ENCODE measurements around the gene ANKRD12. TPM values are rescaled to one million over a fixed set of nuclear protein-coding genes. Genes with fewer than 3 reads are reported as not detected.

The ANKRD12 gene
- total RNA-seq, 8 experiments from 2014 or later = 18.5 to 48.5 (median 35.9) TPM

DNA sequence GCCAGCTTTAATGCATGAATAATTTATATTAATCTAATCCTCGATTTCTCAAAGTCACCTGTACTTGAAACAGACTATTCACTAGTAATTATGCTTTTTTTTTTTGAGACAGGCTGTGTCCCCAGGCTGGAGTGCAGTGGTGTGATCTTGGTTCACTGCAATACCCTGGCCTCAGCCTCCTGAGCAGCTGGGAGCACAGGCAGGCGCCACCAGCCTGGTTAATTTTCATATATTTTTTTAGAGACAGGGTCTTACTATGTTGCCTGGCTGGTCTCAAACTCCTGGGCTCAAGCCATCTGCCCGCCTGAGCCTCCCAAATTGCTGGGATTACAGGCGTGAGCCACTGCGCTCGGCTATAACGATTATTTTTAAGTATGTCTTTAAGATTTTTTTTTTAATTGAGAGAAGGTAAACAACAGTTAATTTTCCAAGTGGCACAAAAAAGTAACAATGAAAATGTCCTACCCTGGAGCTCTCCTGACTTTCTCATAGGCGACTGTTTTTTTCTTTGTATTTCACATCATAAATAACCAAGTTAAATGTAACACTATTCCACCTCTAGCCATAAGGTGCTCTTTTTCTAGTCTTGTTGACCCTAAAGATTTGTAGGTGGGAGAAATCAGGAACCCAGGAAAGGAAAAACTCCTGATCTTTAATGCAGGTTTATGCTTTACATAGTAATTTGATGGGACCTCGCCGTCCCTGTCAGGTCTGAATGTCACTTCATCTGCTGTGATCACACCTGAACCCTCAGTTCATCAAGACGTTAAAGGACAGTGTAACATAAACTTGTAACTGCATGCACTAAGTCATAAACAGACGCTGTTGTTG is 1.3 kb upstream of the ANKRD12 start:
- peak overlapping the region; percentile 56 to 98 (median 92) for H3K4me3 ChIP-seq
- H3K27ac ChIP-seq = peak overlapping the region; percentile 90
- no peak for ATAC-seq (replicated peaks in 6 of 8)
- in situ Hi-C loops (cut with MboI; ENCODE audit: low pct_unique_long_range_greater_than_20kb in 2 of 9, low sequenced_read_pairs in 9 of 9, unreplicated experiment in 9 of 9) = loop anchor here in 1 of 9 experiments (25.0 kb wide), 1 partner anchor 98 kb away; no protein-coding TSS in a partner anchor
- WGBS, 10 experiments = 21 to 75% (median 56%) methylated on average over 4 to 11 of the region's 12 CpGs
- H3K4me1 ChIP-seq (replicated peaks in 1 of 2) = peaks cover 9 to 27% of the 10 kb centered on the region in 2 donors

DNA sequence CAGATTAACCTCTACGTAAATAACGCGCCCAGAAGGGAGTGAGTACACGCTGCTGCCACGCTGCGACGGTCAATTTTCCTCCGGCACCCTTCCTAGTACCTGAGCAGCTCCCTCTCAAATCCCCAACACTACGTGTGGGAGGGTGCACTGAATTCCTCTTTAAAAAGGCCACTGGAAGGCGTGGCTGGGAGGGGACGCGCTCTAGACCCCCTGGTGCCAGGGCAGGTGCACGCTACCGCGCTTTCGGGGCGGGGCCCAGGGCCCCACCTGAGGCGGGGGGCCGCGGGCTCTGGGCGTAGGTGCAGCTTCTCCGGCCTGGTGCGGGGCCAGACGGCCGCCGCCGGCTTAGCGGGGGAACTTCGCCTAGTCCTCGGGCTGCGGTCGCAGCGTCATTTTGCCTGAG is 668 bp upstream of the ANKRD12 start:
- in situ Hi-C loops (cut with MboI; ENCODE audit: low pct_unique_long_range_greater_than_20kb in 2 of 9, low sequenced_read_pairs in 9 of 9, unreplicated experiment in 9 of 9) = loop anchor here in 1 of 9 experiments (25.0 kb wide), 1 partner anchor 99 kb away; no protein-coding TSS in a partner anchor

DNA sequence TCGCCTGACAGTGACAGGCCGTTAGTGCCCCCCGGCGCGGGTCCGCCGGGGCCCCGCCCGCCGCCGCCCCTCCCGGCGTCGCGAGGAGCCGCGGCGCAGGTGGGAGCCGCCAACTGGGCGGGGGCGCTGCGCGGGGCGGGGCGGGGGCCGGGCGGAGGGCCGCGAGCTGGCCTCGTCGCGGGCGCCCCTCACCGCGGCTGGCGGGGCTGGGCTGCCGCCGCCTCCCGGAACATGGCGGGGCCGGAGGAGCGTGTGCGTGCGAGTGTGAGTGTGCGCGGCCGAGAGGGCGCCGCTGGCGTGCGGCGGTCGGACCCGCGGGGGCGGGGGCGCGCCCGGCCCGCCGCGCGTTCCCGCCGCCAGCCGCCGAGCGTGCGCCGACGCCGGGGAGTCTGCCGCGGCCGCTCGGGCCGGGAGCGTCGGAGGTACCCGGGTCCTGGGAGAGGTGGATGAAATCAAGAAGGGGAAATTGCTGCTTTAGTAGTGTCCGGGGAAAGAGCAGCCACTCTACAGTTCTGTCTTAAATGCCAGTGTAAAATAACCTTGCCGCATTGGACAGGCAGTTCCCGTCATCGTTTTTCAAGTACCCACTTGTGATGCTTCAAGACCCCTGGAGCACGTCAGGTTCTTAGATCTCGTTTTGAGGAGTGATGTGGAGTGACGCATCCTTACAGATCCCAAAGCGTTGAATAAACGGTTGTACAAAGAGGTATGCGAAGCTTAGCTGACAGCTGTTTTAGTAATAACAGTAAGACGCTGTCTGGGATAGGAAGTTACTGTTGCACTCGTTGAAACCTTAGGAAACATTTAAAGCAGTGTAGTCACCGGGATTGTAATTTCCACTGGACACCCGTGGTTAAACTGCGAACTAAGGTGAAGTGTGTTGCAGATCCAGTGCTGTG is 836 bp downstream of the ANKRD12 start:
- Histone ChIP-seq H3K4me1 (replicated peaks in 1 of 2) (peaks cover 9 to 27% of the 10 kb centered on the region in 2 donors), H3K27ac (peak overlapping the region; percentile 90), H3K4me3 (peak overlapping the region; percentile 56 to 98 (median 92))
- peak; percentile 42 to 68 (median 62) for ATAC-seq (replicated peaks in 6 of 8)
- 0 to 14% (median 0%) methylated on average over 3 to 14 of the region's 95 CpGs; no CpG with 5 or more reads in 1 of the 10 experiments for WGBS, 10 experiments
- in situ Hi-C loops (cut with MboI; ENCODE audit: low pct_unique_long_range_greater_than_20kb in 2 of 9, low sequenced_read_pairs in 9 of 9, unreplicated experiment in 9 of 9) = loop anchor here in 1 of 9 experiments (25.0 kb wide), 1 partner anchor 100 kb away; no protein-coding TSS in a partner anchor

More for the DNA sequence above, 668 bp upstream of the ANKRD12 start:
- peak overlapping the region; percentile 56 to 98 (median 92) for H3K4me3 ChIP-seq
- H3K4me1 ChIP-seq (replicated peaks in 1 of 2) = peaks cover 9 to 27% of the 10 kb centered on the region in 2 donors
- ATAC-seq (replicated peaks in 6 of 8) = peak in 5 of 8 experiments; percentile 0 to 21 (median 3)
- WGBS, 10 experiments = 0 to 7% (median 0%) methylated on average over 3 to 4 of the region's 33 CpGs; no CpG with 5 or more reads in 6 of the 10 experiments
- H3K27ac ChIP-seq = peak overlapping the region; percentile 90

DNA sequence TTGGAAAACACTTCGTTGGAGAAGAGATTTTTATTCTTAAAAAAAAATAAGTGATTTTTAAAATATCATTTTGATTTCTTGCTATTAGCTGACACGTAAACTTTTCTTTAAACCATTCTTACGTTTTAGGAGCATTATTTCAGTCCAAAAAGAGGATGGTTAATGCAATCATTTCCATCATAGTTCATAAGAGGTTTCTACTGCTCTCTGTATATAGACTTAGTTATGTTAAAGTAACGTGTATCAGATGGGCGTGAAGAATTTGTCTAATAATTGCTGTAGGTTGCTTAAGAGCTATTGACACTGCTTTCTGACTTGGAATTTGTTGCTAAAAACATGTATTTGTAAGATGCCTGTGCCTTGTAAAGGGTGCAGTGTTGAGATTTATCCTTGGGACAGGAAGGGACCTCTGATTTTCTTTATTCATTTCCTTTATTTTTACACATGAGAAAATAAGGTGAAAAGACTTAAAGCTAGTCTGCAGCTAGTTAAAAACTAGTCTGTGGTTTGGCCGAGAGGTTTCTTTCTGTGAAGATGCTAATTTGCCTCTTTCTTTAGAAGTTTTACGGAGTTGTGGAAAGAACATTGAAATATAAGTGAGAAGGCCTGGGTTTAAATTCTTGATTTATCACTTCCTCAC is 2.9 kb downstream of the ANKRD12 start:
- ATAC-seq (replicated peaks in 6 of 8) = no peak
- WGBS, 10 experiments = 0 to 87% (median 55%) methylated on average over 2 to 7 of the region's 7 CpGs
- no peak overlapping the region for H3K4me3 ChIP-seq
- peaks cover 9 to 27% of the 10 kb centered on the region in 2 donors for H3K4me1 ChIP-seq (replicated peaks in 1 of 2)
- in situ Hi-C loops (cut with MboI; ENCODE audit: low pct_unique_long_range_greater_than_20kb in 2 of 9, low sequenced_read_pairs in 9 of 9, unreplicated experiment in 9 of 9) = loop anchor here in 1 of 9 experiments (25.0 kb wide), 1 partner anchor 102 kb away; no protein-coding TSS in a partner anchor
- H3K27ac ChIP-seq = no peak overlapping the region

DNA sequence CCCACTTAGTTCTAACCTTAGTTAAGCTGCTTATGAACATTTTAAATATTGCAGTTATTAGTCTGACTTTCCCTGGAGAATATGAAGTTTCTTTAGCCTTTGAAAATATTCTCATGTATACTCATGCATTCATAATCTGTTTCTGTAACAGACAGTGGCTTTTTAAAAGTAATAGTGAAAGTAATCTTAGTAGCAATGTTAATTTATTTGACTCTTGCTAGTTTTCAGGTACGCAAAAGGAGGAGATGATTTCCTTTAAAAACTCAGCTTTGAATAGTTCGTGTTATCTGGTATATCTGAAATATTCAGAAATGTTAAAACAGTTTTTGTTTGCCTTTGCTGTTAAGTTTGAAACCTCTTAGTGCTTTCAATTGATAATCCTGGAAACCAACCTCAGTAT is 3.8 kb downstream of the ANKRD12 start:
- H3K4me1 ChIP-seq (replicated peaks in 1 of 2) = peaks cover 9 to 23% of the 10 kb centered on the region in 2 donors
- ATAC-seq (replicated peaks in 6 of 8) = no peak
- no peak overlapping the region for H3K27ac ChIP-seq
- 7 to 100% (median 85%) methylated on average over 1 to 2 of the region's 2 CpGs; no CpG with 5 or more reads in 4 of the 10 experiments for WGBS, 10 experiments
- H3K4me3 ChIP-seq = no peak overlapping the region
- in situ Hi-C loops (cut with MboI; ENCODE audit: low pct_unique_long_range_greater_than_20kb in 2 of 9, low sequenced_read_pairs in 9 of 9, unreplicated experiment in 9 of 9) = loop anchor here in 1 of 9 experiments (25.0 kb wide), 1 partner anchor 103 kb away; no protein-coding TSS in a partner anchor

DNA sequence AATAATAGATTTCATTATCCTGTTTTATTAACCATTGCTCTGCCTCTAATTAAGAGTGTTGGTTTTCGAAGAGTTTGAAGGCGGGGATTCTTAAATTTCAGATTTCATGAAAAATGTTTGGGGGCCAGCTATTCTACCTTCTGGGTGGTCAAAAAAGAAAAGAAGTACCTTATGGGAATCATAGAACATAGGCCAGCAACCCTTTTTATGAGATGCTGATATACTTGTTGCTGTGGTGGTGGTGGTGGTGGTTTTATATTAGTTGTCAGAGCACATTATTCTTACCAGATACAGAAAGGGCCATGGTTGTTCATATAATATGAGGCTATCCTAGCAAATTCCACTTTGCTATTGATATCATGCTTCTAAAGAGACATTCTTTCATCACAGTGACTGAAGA is 4.4 kb downstream of the ANKRD12 start:
- in situ Hi-C loops (cut with MboI; ENCODE audit: low pct_unique_long_range_greater_than_20kb in 2 of 9, low sequenced_read_pairs in 9 of 9, unreplicated experiment in 9 of 9) = loop anchor here in 1 of 9 experiments (25.0 kb wide), 1 partner anchor 104 kb away; no protein-coding TSS in a partner anchor
- 77 to 100% (median 100%) methylated on average over 1 to 2 of the region's 2 CpGs; no CpG with 5 or more reads in 2 of the 10 experiments for WGBS, 10 experiments
- H3K4me3 ChIP-seq = no peak overlapping the region
- no peak for ATAC-seq (replicated peaks in 6 of 8)
- H3K4me1 ChIP-seq (replicated peaks in 1 of 2) = peaks cover 9 to 22% of the 10 kb centered on the region in 2 donors
- no peak overlapping the region for H3K27ac ChIP-seq

DNA sequence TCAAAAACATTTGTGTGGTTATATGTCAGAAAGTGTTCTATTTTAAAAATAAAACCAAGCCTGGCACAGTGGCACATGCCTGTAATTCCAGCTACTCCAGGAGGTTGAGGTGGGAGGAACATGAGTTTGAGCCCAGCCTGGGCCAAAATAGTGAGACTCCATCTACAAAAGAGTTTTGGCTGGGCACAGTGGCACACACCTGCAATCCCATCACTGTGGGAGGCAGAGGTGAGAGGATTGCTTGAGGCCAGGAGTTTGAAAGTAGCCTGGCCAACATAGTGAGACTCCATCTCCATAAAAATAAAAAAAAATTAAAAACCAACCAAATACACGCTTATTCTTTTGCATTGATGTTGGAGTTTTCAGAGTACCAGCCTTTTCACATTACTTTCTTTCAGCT is 9.6 kb downstream of the ANKRD12 start:
- no peak for ATAC-seq (replicated peaks in 6 of 8)
- in situ Hi-C loops (cut with MboI; ENCODE audit: low pct_unique_long_range_greater_than_20kb in 2 of 9, low sequenced_read_pairs in 9 of 9, unreplicated experiment in 9 of 9) = loop anchor here in 1 of 9 experiments (25.0 kb wide), 1 partner anchor 109 kb away; no protein-coding TSS in a partner anchor
- no peak overlapping the region for H3K4me3 ChIP-seq
- no peak overlapping the region for H3K27ac ChIP-seq
- peaks cover 0 to 14% of the 10 kb centered on the region in 2 donors for H3K4me1 ChIP-seq (replicated peaks in 1 of 2)
- WGBS, 10 experiments = 63 to 100% (median 94%) methylated on average over 1 of the region's 1 CpG; no CpG with 5 or more reads in 4 of the 10 experiments

DNA sequence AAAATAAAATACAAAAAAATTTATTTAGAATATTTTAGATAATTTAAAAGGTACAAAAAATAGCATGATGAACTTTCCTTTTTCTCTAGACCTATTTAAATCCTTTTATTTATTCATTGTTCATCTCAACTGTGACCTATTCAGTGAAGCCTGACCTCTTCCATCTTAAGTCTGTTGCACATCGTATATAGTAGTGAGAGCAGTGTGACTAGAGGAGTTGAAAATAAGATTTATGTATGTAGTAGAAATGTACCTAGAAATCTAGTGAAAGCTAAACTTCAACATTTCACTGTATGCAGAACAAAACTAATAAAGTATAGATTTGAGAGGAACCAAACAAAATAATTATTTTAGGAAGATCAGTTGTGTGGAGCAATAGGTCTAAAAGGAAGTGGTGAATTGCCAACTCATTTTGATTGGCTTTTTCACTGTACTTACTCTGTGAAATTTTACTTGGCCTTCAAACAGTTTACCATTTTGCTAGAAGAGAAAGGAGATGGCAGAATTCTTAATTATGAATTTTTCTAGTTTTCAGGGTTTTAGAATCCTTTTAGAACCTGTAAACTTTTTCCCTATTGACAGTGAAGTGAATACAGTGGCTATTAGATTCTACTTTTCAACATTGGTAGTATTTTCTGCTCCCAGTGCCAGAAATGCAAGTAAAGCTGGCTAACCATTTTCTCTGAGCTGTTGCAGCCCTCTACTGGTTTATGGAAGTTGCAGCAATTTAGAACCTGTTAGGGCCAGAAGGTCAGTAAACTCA is 11.0 kb downstream of the ANKRD12 start:
- no peak overlapping the region for H3K4me3 ChIP-seq
- H3K4me1 ChIP-seq (replicated peaks in 1 of 2) = peaks cover 0 to 14% of the 10 kb centered on the region in 2 donors
- ATAC-seq (replicated peaks in 6 of 8) = peak in 6 of 8 experiments; percentile 32 to 89 (median 74)
- in situ Hi-C loops (cut with MboI; ENCODE audit: low pct_unique_long_range_greater_than_20kb in 2 of 9, low sequenced_read_pairs in 9 of 9, unreplicated experiment in 9 of 9) = loop anchor here in 1 of 9 experiments (25.0 kb wide), 1 partner anchor 110 kb away; no protein-coding TSS in a partner anchor
- no peak overlapping the region for H3K27ac ChIP-seq
- WGBS, 10 experiments = 0 to 67% (median 23%) methylated on average over 1 of the region's 1 CpG; no CpG with 5 or more reads in 2 of the 10 experiments

DNA sequence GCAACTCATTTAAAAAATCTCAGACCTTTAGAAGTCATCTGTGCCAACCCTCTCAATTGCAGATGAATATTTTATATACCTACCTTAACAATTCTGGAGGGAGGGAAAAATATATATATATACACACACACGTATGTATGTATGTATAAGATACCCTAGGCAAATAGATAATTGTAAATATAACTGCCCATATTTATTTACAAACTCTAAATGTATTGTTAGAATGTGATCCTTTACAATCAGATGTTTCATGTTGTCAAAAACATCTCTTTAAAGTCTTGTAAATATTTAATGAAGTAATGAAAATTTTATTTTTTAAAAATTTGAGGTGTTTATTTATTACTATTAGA is 11.6 kb downstream of the ANKRD12 start:
- WGBS, 10 experiments = 0 to 100% (median 59%) methylated on average over 1 of the region's 1 CpG; no CpG with 5 or more reads in 2 of the 10 experiments
- in situ Hi-C loops (cut with MboI; ENCODE audit: low pct_unique_long_range_greater_than_20kb in 2 of 9, low sequenced_read_pairs in 9 of 9, unreplicated experiment in 9 of 9) = loop anchor here in 1 of 9 experiments (25.0 kb wide), 1 partner anchor 111 kb away; no protein-coding TSS in a partner anchor

DNA sequence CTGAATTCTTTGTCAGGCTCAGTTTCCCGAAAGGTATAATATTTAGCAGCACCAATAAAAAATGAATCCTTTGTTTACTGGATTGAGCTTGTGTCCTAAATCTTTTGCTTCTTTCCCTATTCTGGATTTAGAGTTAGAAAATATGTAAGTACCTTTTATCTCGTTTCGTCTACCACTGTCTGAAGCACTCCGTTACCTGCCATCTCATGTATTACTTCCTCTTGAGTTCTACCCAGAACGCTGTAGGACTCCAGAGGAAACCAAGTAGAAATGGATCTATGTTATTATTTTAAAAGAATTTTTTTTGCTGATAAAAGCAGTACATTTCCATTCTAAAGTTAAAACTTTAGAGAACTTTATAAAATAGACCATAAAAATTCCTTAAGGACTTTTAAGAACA is 13.5 kb downstream of the ANKRD12 start:
- in situ Hi-C loops (cut with MboI; ENCODE audit: low pct_unique_long_range_greater_than_20kb in 2 of 9, low sequenced_read_pairs in 9 of 9, unreplicated experiment in 9 of 9) = no loop called here
- H3K4me3 ChIP-seq = no peak overlapping the region
- WGBS, 10 experiments = 85 to 100% (median 95%) methylated on average over 1 to 5 of the region's 5 CpGs

More for the DNA sequence above, 11.6 kb downstream of the ANKRD12 start:
- H3K4me1 ChIP-seq (replicated peaks in 1 of 2) = peaks cover 0 to 14% of the 10 kb centered on the region in 2 donors
- H3K4me3 ChIP-seq = no peak overlapping the region
- H3K27ac ChIP-seq = no peak overlapping the region
- ATAC-seq (replicated peaks in 6 of 8) = no peak

DNA sequence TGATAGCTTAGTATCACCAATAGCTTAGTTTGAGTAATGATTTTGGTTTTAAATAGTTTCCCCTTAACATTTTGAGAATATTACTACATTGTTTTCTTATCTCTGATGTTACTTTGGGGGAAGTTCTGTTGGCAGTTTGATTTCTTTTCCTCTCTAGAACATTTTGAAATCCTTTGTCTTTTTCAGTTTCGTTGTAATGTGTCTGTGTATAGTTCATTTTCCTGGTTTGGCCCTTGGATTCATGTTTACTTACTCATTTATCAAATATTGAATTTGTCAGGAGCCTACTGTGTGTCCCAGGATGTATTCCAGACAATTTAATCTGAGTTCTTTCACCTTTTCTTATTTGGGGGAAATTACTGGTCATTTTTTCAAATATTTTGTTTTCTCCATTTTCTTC is 16.7 kb downstream of the ANKRD12 start:
- in situ Hi-C loops (cut with MboI; ENCODE audit: low pct_unique_long_range_greater_than_20kb in 2 of 9, low sequenced_read_pairs in 9 of 9, unreplicated experiment in 9 of 9) = no loop called here
- Histone ChIP-seq H3K27ac (no peak overlapping the region), H3K4me1 (replicated peaks in 1 of 2) (peaks cover 0 to under 1% of the 10 kb centered on the region in 2 donors), H3K4me3 (no peak overlapping the region)
- 57 to 100% (median 100%) methylated on average over 1 of the region's 1 CpG for WGBS, 10 experiments
- no peak for ATAC-seq (replicated peaks in 6 of 8)

More for the DNA sequence above, 13.5 kb downstream of the ANKRD12 start:
- Histone ChIP-seq H3K27ac (no peak overlapping the region), H3K4me1 (replicated peaks in 1 of 2) (peaks cover 0 to 14% of the 10 kb centered on the region in 2 donors)
- no peak for ATAC-seq (replicated peaks in 6 of 8)

All from motor neuron (in vitro differentiated cells).